ENCODE data around the gene ETAA1.
A peak's percentile ranks its signal among the peaks of the same experiment; 100 is the strongest.

Gene ETAA1

DNA sequence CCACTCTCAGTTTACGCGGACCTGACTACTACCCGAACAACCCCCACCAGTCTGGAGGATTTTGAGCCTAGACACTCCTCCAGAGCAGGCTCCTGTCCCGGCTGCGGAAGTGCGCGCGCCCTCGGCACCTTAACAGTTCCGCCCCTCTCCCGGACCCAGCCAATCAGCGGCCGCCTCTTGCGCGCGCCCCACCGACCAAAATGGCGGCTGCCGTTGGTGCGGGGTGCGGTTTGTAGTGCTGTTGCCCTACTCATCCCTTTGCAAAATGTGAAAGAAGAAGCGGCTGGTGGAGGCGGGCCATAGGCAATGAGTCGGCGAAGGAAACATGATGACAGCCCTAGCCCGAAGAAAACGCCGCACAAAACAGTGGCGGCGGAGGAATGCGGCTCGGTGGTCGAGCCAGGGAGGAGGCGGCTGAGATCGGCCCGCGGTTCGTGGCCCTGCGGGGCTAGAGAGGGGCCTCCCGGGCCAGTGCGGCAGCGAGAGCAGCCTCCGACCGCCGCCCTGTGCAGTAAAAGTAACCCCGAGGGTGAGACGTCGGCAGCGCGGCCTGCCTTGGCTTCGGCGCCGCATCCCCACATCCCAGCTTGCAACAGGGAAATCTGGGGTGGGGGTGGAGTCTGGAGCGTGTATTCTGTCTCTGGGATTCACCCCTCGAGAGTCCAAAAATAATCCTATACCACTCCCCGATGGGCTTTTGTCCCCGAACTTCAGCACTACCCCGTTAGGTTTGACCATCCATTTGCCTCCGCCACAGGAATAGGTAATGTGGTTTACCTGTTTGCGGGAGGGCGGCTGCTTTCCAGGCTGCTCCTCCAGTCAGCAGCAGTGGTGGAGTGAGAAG, at the start of gene ETAA1:
TSS of gene ETAA1 (plus strand) at position 191 of the 844 bp plus-strand sequence. CDS start at position 307, 116 bp downstream.
- Histone ChIP-seq H3K9me3 (ENCODE audit: low read length) (no peaks in the 10 kb centered on the region), H3K27ac (ENCODE audit: low read depth, low read length, poor library complexity, severe bottlenecking) (peak within 1 kb of the TSS; percentile 77), H3F3A (ENCODE audit: insufficient read depth, low read length) (no peaks in the 10 kb centered on the region), H3K4me1 (ENCODE audit: insufficient read depth, low read length, severe bottlenecking) (peaks cover 20% of the 10 kb centered on the region), H3K4me3 (ENCODE audit: low read depth, low read length, poor library complexity, severe bottlenecking) (peak within 1 kb of the TSS; percentile 96), H3K9me2 (ENCODE audit: low read depth, low read length) (no peaks in the 10 kb centered on the region), H3K27me3 (ENCODE audit: insufficient read depth, low read length) (no peaks in the 10 kb centered on the region), H3K79me2 (ENCODE audit: insufficient read depth, low read length) (peaks cover 9% of the 10 kb centered on the region), H2AFZ (ENCODE audit: low read length) (peak within 1 kb of the TSS; percentile 93), H3K9ac (ENCODE audit: low read length) (peak within 1 kb of the TSS; percentile 92), H3K36me3 (ENCODE audit: insufficient read depth, low read length) (peaks cover 26% of the 10 kb centered on the region), H4K20me1 (ENCODE audit: insufficient read depth, low read length) (no peaks in the 10 kb centered on the region), H3K4me2 (ENCODE audit: low read length) (peak within 1 kb of the TSS; percentile 75)
- TF ChIP-seq EZH2 (IDR thresholded peaks at IDR 0.05; ENCODE audit: borderline replicate concordance, low read length): no peak
- TF ChIP-seq, protein P1, sequence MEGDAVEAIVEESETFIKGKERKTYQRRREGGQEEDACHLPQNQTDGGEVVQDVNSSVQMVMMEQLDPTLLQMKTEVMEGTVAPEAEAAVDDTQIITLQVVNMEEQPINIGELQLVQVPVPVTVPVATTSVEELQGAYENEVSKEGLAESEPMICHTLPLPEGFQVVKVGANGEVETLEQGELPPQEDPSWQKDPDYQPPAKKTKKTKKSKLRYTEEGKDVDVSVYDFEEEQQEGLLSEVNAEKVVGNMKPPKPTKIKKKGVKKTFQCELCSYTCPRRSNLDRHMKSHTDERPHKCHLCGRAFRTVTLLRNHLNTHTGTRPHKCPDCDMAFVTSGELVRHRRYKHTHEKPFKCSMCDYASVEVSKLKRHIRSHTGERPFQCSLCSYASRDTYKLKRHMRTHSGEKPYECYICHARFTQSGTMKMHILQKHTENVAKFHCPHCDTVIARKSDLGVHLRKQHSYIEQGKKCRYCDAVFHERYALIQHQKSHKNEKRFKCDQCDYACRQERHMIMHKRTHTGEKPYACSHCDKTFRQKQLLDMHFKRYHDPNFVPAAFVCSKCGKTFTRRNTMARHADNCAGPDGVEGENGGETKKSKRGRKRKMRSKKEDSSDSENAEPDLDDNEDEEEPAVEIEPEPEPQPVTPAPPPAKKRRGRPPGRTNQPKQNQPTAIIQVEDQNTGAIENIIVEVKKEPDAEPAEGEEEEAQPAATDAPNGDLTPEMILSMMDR (IDR thresholded peaks at IDR 0.05; ENCODE audit: low read length): no peak

DNA sequence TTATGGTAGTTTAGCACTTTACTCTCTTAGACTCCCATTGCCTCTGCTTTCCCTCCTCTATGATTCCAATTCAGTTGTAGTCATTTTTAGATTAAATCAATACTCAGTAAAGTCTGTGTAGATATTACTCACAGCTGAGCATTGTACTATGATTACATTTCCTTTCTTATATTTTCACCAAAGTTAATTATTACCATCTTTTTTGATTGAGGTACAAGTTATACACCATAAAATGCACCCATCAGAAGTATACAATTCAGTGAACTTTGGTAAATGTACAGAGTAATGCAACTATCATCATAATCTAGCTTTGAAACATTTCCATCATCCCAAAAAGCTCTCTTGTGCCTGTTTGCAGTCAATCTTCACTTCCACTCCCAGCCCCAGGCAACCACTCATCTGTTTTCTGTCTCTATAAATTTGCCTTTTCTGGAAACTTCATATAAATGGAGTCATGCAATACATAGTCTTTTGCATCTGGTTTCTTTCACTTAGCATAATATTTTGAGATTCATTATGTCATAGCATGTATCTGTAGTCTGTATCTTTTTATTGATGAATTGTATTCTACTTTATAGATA, 30.2 kb upstream of the ETAA1 start:
- Histone ChIP-seq H3K4me3 (ENCODE audit: low read depth, low read length, poor library complexity, severe bottlenecking) (no peak overlapping the region), H4K20me1 (ENCODE audit: insufficient read depth, low read length) (no peaks in the 10 kb centered on the region), H3K9me2 (ENCODE audit: low read depth, low read length) (no peaks in the 10 kb centered on the region), H3K9ac (ENCODE audit: low read length) (no peak overlapping the region), H3K27ac (ENCODE audit: low read depth, low read length, poor library complexity, severe bottlenecking) (no peak overlapping the region), H3K27me3 (ENCODE audit: insufficient read depth, low read length) (no peaks in the 10 kb centered on the region), H2AFZ (ENCODE audit: low read length) (no peak overlapping the region), H3K4me2 (ENCODE audit: low read length) (no peak overlapping the region), H3F3A (ENCODE audit: insufficient read depth, low read length) (no peaks in the 10 kb centered on the region), H3K79me2 (ENCODE audit: insufficient read depth, low read length) (no peaks in the 10 kb centered on the region), H3K9me3 (ENCODE audit: low read length) (no peaks in the 10 kb centered on the region), H3K4me1 (ENCODE audit: insufficient read depth, low read length, severe bottlenecking) (no peaks in the 10 kb centered on the region), H3K36me3 (ENCODE audit: insufficient read depth, low read length) (no peaks in the 10 kb centered on the region)
- TF ChIP-seq EZH2 (IDR thresholded peaks at IDR 0.05; ENCODE audit: borderline replicate concordance, low read length): no peak
- TF ChIP-seq, protein P1 (IDR thresholded peaks at IDR 0.05; ENCODE audit: low read length): no peak

DNA sequence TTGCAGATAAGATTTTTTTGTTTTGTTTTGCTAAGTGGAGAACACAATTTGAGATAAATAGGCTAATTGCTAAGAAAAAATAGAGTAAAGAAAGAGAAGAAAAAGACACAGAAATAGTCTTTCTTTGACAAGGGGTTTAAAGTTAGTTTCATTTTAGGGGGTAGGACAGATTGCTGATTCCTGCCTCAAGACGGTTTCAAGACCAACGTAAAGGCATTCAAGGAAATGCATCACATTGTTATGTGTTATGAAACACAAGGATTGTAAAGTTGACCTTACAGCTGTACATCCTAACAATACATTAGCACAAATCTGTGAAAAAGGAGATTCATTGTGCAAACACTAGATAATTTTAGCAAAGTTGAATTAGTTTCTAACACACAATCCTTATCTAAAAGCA, 22.7 kb upstream of the ETAA1 start:
- Histone ChIP-seq H3F3A (ENCODE audit: insufficient read depth, low read length) (no peaks in the 10 kb centered on the region), H3K36me3 (ENCODE audit: insufficient read depth, low read length) (no peaks in the 10 kb centered on the region), H4K20me1 (ENCODE audit: insufficient read depth, low read length) (no peaks in the 10 kb centered on the region), H2AFZ (ENCODE audit: low read length) (no peak overlapping the region), H3K4me1 (ENCODE audit: insufficient read depth, low read length, severe bottlenecking) (no peaks in the 10 kb centered on the region), H3K27ac (ENCODE audit: low read depth, low read length, poor library complexity, severe bottlenecking) (no peak overlapping the region), H3K9me3 (ENCODE audit: low read length) (no peaks in the 10 kb centered on the region), H3K9me2 (ENCODE audit: low read depth, low read length) (no peaks in the 10 kb centered on the region), H3K79me2 (ENCODE audit: insufficient read depth, low read length) (no peaks in the 10 kb centered on the region), H3K4me2 (ENCODE audit: low read length) (no peak overlapping the region), H3K4me3 (ENCODE audit: low read depth, low read length, poor library complexity, severe bottlenecking) (no peak overlapping the region), H3K27me3 (ENCODE audit: insufficient read depth, low read length) (no peaks in the 10 kb centered on the region), H3K9ac (ENCODE audit: low read length) (no peak overlapping the region)
- TF ChIP-seq, protein P1 (IDR thresholded peaks at IDR 0.05; ENCODE audit: low read length): no peak
- no peak for TF ChIP-seq EZH2 (IDR thresholded peaks at IDR 0.05; ENCODE audit: borderline replicate concordance, low read length)

All from OCI-LY1 (cell line).